Lower leg skin (tissue), 4 donors: ENCODE data around the gene THAP7. TPM values are rescaled to one million over a fixed set of nuclear protein-coding genes. Genes with fewer than 3 reads are reported as not detected.
A peak's percentile ranks its signal among the peaks of the same experiment; 100 is the strongest.

ENCODE experiments used
- DNase-seq, 2 donors: peaks; one replicate each; pipeline ENCODE4 v3.0.0-alpha.2; 2019; ENCODE audit warnings: low spot score in 2 of 2
- H3K4me3 ChIP-seq: fragments of 200-600 bp; sonication (generic); 2 replicates; pipeline ENCODE4 v1.5.1; 2017; ENCODE audit warnings: mild to moderate bottlenecking, low read depth; ENCODE audit not compliant: poor library complexity, severe bottlenecking
- CTCF ChIP-seq, 3 donors: fragments of 450-650 bp; IDR thresholded peaks; one replicate each; pipeline ENCODE4 v1.5.1; 2016; ENCODE audit warnings: antibody characterized with exemption in 3 of 3, mild to moderate bottlenecking in 3 of 3, moderate library complexity in 2 of 3
- POLR2A ChIP-seq, 2 donors: fragments of 450-650 bp; IDR thresholded peaks; one replicate each; pipeline ENCODE4 v1.6.1; 2016 to 2017; ENCODE audit warnings: antibody characterized with exemption in 2 of 2, mild to moderate bottlenecking in 1 of 2, moderate library complexity in 1 of 2
- WGBS, 2 donors: methylation state at CpG; one replicate each; pipeline ENCODE4 v1.1.5; 2018; 5-methylcytosine and 5-hydroxymethylcytosine counted together
- intact Hi-C: fragments of 100-400 bp; cut with DNase I; formaldehyde crosslinking; loops from one replicate; pipeline ENCODE4 v1.15.0; 2023; ENCODE audit warnings: low total_unique reads
- total RNA-seq, 4 donors: library from RNA; depleted of rRNA; stranded (reverse); fragments of >200 nt; gene quantifications; one replicate each; pipeline ENCODE4 v1.1.0, GENCODE V29; 2016

Gene THAP7
- total RNA-seq, 4 donors from 2014 or later, result 23.3 to 48.2 (median 45.1) TPM

- TF ChIP-seq CTCF (IDR thresholded peaks at IDR 0.05) (no peak), POLR2A (IDR thresholded peaks at IDR 0.05) (no peak)
- WGBS, 2 donors, result 94 to 95% methylated on average over 7 of the region's 7 CpGs
- intact Hi-C loops, result no loop called here
- no peak overlapping the region for H3K4me3 ChIP-seq
- DNase-seq, result no peak
These were observed 16.2 kb downstream of the THAP7 start for GRCh38 chr22:20985720-20986119.

DNA sequence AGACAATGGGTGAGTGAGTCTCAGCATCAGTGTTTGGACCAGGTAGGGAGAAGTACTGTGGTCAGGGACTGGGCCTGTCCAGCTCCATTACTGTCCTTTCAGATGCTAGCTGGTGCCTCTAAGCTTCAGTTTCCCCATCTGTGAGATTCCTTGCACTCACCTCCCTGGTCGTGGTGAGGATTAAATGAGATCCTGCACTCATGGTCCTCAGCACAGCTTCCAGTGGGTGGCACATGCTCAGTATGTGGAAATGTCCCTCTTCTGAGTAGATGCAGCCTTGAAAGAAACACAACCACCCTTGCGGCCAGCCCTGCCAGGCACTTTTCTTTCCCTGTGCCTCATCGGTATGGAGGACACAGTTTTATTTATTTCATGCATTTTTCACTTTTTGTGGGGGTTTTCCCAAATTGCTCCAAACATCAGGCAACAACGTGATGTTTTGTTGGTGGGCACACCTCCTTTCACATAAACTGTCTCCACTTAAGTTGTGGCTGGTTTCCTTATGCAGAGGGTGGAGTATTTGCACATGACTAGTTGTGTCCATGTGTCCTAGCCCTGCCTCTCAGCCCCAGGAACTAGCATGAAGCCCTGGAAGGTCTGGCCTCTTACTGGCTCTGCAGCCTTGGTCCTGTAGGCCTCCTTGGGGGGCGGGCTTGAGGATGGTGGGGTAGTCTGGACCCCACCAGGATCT lies 18.7 kb downstream of the THAP7 start:
- 60 to 73% methylated on average over 5 of the region's 5 CpGs for WGBS, 2 donors
- no peak for DNase-seq
- no peak overlapping the region for H3K4me3 ChIP-seq
- TF ChIP-seq POLR2A (IDR thresholded peaks at IDR 0.05) (no peak), CTCF (IDR thresholded peaks at IDR 0.05) (no peak)
- intact Hi-C loops, result no loop called here

DNA sequence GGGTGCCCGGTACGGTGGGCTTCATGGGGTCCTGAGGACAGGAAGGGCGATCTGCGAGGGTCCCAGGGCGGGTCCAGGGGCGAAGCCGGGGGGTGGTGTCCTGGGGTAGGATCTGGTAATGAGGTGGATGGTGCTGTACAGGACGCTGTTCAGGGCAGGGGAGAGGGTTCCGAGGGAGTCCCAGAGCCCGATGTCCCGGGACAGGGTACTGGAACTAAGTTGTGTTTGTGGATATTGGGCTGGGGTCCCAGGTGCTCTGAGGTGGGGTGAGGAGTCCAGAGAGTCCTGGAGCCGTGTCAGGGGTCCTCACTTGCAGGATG lies 19.4 kb downstream of the THAP7 start:
- peak overlapping the region; percentile 68 for H3K4me3 ChIP-seq
- intact Hi-C loops, result no loop called here
- 1% methylated on average over 12 of the region's 12 CpGs for WGBS, 2 donors
- TF ChIP-seq CTCF (IDR thresholded peaks at IDR 0.05), result no peak
- TF ChIP-seq POLR2A (IDR thresholded peaks at IDR 0.05), result no peak
- DNase-seq, result no peak

GRCh38 chr22:20981787-20982562 lies 19.9 kb downstream of the THAP7 start, which contains the start of gene LZTR1:
Gene LZTR1 (plus strand): TSS chr22:20982297. CDS start chr22:20982372, 75 bp downstream.
- intact Hi-C loops, result no loop called here
- TF ChIP-seq POLR2A (IDR thresholded peaks at IDR 0.05), result peak in 1 of 2 donors; percentile 62
- TF ChIP-seq CTCF (IDR thresholded peaks at IDR 0.05), result no peak
- peak within 1 kb of the TSS; percentile 68 for H3K4me3 ChIP-seq
- peak; percentile 59 to 95 for DNase-seq
- WGBS, 2 donors, result 0% methylated on average over 58 to 76 of the region's 87 CpGs

DNA sequence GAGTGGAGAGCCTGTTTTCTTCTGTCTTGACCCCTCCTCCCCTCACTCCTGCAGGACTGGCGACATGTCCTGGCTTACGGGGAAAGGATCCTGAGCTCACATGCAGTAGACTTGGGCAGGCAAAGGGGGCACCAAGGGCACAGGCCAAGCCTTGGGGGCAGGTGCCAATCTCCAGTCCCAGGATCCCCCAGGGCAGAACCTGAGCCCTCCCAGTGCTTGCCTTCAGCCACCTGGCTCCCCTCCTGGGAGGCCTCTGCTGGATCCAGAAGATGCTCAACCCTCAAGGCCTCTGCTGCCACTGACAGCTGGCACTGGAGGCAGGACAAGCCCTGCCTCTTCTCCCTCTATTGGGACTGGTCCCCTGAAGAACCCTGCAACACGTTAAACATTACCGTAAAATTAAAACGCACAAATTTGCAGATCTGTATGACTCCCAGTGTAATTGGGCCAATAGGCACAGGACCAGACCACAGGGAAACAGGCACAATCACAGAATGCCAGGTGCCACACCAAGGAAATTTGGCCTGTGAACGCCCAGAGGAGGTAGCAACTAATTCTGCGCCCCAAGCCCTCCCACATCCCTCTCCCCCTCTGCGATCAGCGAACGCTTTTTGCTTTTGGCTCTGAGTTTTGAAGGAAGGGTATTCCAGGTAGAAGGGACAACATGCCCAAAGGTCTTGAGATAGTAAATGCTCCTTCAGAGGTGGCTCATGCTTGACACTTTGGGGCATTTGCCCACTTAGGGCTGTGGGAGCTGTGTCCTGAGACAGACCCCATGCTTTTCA lies 20.8 kb downstream of the THAP7 start:
- intact Hi-C loops, result no loop called here
- WGBS, 2 donors, result 41 to 49% methylated on average over 10 of the region's 10 CpGs
- no peak for TF ChIP-seq CTCF (IDR thresholded peaks at IDR 0.05)
- TF ChIP-seq POLR2A (IDR thresholded peaks at IDR 0.05), result no peak

More for the DNA sequence above, 20.8 kb downstream of the THAP7 start:
- H3K4me3 ChIP-seq, result peak overlapping the region; percentile 68
- DNase-seq, result no peak
